Panc1 (cell line): Measurements from ENCODE around the gene CSKMT. TPM values are rescaled to one million over a fixed set of nuclear protein-coding genes. Genes with fewer than 3 reads are reported as not detected.
A peak's percentile ranks its signal among the peaks of the same experiment; 100 is the strongest.
"Not testable (repeated sequence)": the region's sequence is repeated elsewhere in the genome, so short reads cannot be mapped to it uniquely, and the experiment has no call there.

Experiments
- ATAC-seq: fragments of 200-7000 bp; cut with Tn5 transposase; 2 replicates; pipeline ENCODE4 v1.9.1; 2020; ENCODE audit warnings: mild to moderate bottlenecking, moderate library complexity
- BruUV-seq: library from RNA; stranded (reverse); fragments of 400-500 nt; replicated peaks from 2 replicates; lab custom pipeline; 2021; lab: Mats Ljungman, UMichigan
- CTCF ChIA-PET: fragments of 300-600 bp; sonication (Branson Sonifier 250); formaldehyde crosslinking; loops from one replicate; lab custom pipeline; 2022; ENCODE audit warnings: antibody characterized with exemption; lab: Charles Lee
- POLR2A ChIA-PET: fragments of 300-600 bp; sonication (Branson Sonifier 250); formaldehyde crosslinking; loops from one replicate; lab custom pipeline; 2022; ENCODE audit warnings: antibody characterized with exemption; lab: Charles Lee
- DNase-seq: peaks from one replicate; pipeline ENCODE4 v3.0.0-alpha.2; 2010; ENCODE audit warnings: low read depth, low spot score
- H3K27ac ChIP-seq: 2 replicates; pipeline ENCODE4 v1.5.1; 2011; ENCODE audit warnings: mild to moderate bottlenecking, low read length, inconsistent platforms
- H3K27me3 ChIP-seq: fragments of 200-500 bp; sonication (Bioruptor generic); 2 replicates; pipeline ENCODE4 v1.6.0; 2014; ENCODE audit warnings: low read length, inconsistent platforms; ENCODE audit not compliant: control insufficient read depth, insufficient read depth
- H3K36me3 ChIP-seq: fragments of 200-500 bp; sonication (Bioruptor generic); 2 replicates; pipeline ENCODE4 v1.5.1; 2014; ENCODE audit warnings: inconsistent platforms, mild to moderate bottlenecking, low read length, moderate library complexity; ENCODE audit not compliant: control insufficient read depth, insufficient read depth
- H3K4me1 ChIP-seq: 2 replicates; pipeline ENCODE4 v1.5.1; 2011; ENCODE audit warnings: inconsistent platforms, mild to moderate bottlenecking, low read length, moderate library complexity; ENCODE audit not compliant: control insufficient read depth, insufficient read depth
- H3K4me3 ChIP-seq, 2 experiments: 2 replicates each; pipeline ENCODE4 v1.5.1; 2011 to 2012; ENCODE audit warnings: low read depth in 2 of 2, low read length in 2 of 2, mild to moderate bottlenecking in 2 of 2, inconsistent platforms in 1 of 2, moderate library complexity in 1 of 2
- H3K9me3 ChIP-seq: fragments of 200-500 bp; sonication (Bioruptor generic); 2 replicates; pipeline ENCODE4 v1.5.1; 2014; ENCODE audit warnings: low read depth, mild to moderate bottlenecking, inconsistent platforms, low read length, moderate library complexity; ENCODE audit not compliant: control insufficient read depth, insufficient read depth
- CTCF ChIP-seq: fragments of 450-650 bp; IDR thresholded peaks from 2 replicates; pipeline ENCODE4 v1.5.1; 2017; ENCODE audit warnings: mild to moderate bottlenecking
- POLR2AphosphoS5 ChIP-seq: IDR thresholded peaks from 2 replicates; pipeline ENCODE4 v1.6.1; 2012; ENCODE audit warnings: mild to moderate bottlenecking, low read depth, low read length, moderate library complexity
- REST ChIP-seq, 2 experiments: IDR thresholded peaks; 2 replicates each; pipeline ENCODE4 v1.6.1; 2011 to 2012; ENCODE audit warnings: low read depth in 2 of 2, control low read depth in 1 of 2, low read length in 1 of 2, mild to moderate bottlenecking in 1 of 2, moderate library complexity in 1 of 2; ENCODE audit not compliant: insufficient read depth in 1 of 2
- SIN3A ChIP-seq: IDR thresholded peaks from 2 replicates; pipeline ENCODE4 v1.6.1; 2012; ENCODE audit warnings: low read depth, mild to moderate bottlenecking, low read length, moderate library complexity, borderline replicate concordance; ENCODE audit not compliant: insufficient read depth
- TCF7L2 ChIP-seq: IDR thresholded peaks from 2 replicates; pipeline ENCODE4 v1.6.1; 2011; ENCODE audit warnings: mild to moderate bottlenecking, low read depth, low read length, inconsistent platforms
- in situ Hi-C: cut with HindIII; loops from 2 replicates; pipeline ENCODE4 v1.10.0; 2016; ENCODE audit warnings: low sequenced_read_pairs, low pct_unique_long_range_greater_than_20kb
- intact Hi-C: fragments of 100-400 bp; cut with micrococcal nuclease; formaldehyde crosslinking; loops from one replicate; pipeline ENCODE4 v1.10.0; 2022; ENCODE audit not compliant: unreplicated experiment
- total RNA-seq: library from RNA; stranded (reverse); gene quantifications from one replicate; pipeline ENCODE4 v1.2.1, GENCODE V29; 2021; ENCODE audit not compliant: unreplicated experiment

CSKMT gene
- total RNA-seq, 1 experiment from 2014 or later = 36.9 TPM

DNA sequence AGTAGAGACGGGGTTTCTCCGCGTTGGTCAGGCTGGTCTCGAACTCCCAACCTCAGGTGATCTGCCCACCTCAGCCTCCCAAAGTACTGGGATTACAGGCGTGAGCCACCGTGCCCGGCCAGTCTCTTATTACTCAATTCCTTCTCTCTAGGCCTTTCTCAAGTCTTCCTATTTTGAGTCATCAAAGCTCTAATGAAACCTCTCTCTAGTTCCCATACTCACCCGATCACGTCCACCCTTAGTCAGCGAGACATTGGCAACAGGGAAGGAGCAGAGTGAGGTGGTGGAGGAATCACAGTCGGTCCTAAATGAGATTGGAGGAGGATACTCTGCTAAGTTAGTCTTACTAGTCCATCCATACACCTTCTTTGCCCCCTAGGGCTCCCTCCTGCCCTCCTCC is 37.1 kb downstream of the CSKMT start:
- in situ Hi-C loops (no loop called here), intact Hi-C loops (no loop called here)
- no peaks in the 10 kb centered on the region; the same call in 1 of the 2 replicates for H3K36me3 ChIP-seq
- ATAC-seq = no peak
- no peak overlapping the region for H3K27ac ChIP-seq
- peaks cover 15% of the 10 kb centered on the region for H3K4me1 ChIP-seq
- TF ChIP-seq REST (IDR thresholded peaks at IDR 0.05; ENCODE audit: insufficient read depth in 1 of 2, low read depth in 2 of 2, low read length in 1 of 2) (no peak), TCF7L2 (no peak), POLR2AphosphoS5 (no peak), SIN3A (no peak), CTCF (no peak)
- DNase-seq = no peak
- no peaks in the 10 kb centered on the region for H3K9me3 ChIP-seq
- H3K27me3 ChIP-seq = no peaks in the 10 kb centered on the region
- H3K4me3 ChIP-seq = no peak overlapping the region
- CTCF ChIA-PET = no interaction called here
- no TSS peak for BruUV-seq
- POLR2A ChIA-PET = interaction anchor here (0.5 to 1.0 kb wide), 2 partner anchors 52 to 103 kb away, joined by 3 read pairs; partner anchors contain the start of gene ZBTB3

- H3K36me3 ChIP-seq, DNase-seq, in situ Hi-C loops, H3K9me3 ChIP-seq, ATAC-seq, BruUV-seq, H3K4me3 ChIP-seq, H3K27ac ChIP-seq, intact Hi-C loops, H3K27me3 ChIP-seq: not testable (repeated sequence)
- CTCF ChIA-PET = interaction anchor here (0.6 kb wide), 1 partner anchor 44 kb away, joined by 6 read pairs; no protein-coding TSS in a partner anchor
- POLR2A ChIA-PET = interaction anchor here (0.6 kb wide), 2 partner anchors 20 to 161 kb away, joined by 6 to 13 read pairs; no protein-coding TSS in a partner anchor
- H3K4me1 ChIP-seq = peaks cover 17% of the 10 kb centered on the region
Measured at GRCh38 chr11:62703921-62704320, 38.8 kb downstream of the CSKMT start.

- H3K27ac ChIP-seq = peak overlapping the region; percentile 89
- BruUV-seq = no TSS peak
- CTCF ChIA-PET = interaction anchor here (1.0 kb wide), 1 partner anchor 24 kb away, joined by 3 read pairs; no protein-coding TSS in a partner anchor
- POLR2A ChIA-PET = interaction anchor here (0.5 to 0.6 kb wide), 2 partner anchors 67 to 95 kb away, joined by 3 to 8 read pairs; no protein-coding TSS in a partner anchor
- no peaks in the 10 kb centered on the region for H3K9me3 ChIP-seq
- TF ChIP-seq CTCF = no peak
- TF ChIP-seq SIN3A = no peak
- TF ChIP-seq TCF7L2 = no peak
- no peak for TF ChIP-seq POLR2AphosphoS5
- no peak for TF ChIP-seq REST (IDR thresholded peaks at IDR 0.05; ENCODE audit: insufficient read depth in 1 of 2, low read depth in 2 of 2, low read length in 1 of 2)
- peak overlapping the region; percentile 77 to 89 for H3K4me3 ChIP-seq
- peaks cover 23% of the 10 kb centered on the region for H3K4me1 ChIP-seq
- DNase-seq (no peak), ATAC-seq (no peak)
- H3K27me3 ChIP-seq = no peaks in the 10 kb centered on the region
- no peaks in the 10 kb centered on the region; the same call in 1 of the 2 replicates for H3K36me3 ChIP-seq
- intact Hi-C loops = no loop called here
- in situ Hi-C loops = no loop called here
Measured at GRCh38 chr11:62705413-62705812, 40.3 kb downstream of the CSKMT start.
